A673 (cell line): ENCODE measurements around the gene FLYWCH1. TPM values are rescaled to one million over a fixed set of nuclear protein-coding genes. Genes with fewer than 3 reads are reported as not detected.
A peak's percentile ranks its signal among the peaks of the same experiment; 100 is the strongest.

ENCODE experiments used
- BruUV-seq: library from RNA; stranded (reverse); fragments of 400-500 nt; replicated peaks from 2 replicates; lab custom pipeline; 2021; lab: Mats Ljungman, UMichigan
- CTCF ChIA-PET: fragments of 300-600 bp; sonication (Branson Sonifier 250); formaldehyde crosslinking; loops from one replicate; lab custom pipeline; 2022; ENCODE audit warnings: antibody characterized with exemption; lab: Charles Lee
- POLR2A ChIA-PET: fragments of 300-600 bp; sonication (Branson Sonifier 250); formaldehyde crosslinking; loops from one replicate; lab custom pipeline; 2022; ENCODE audit warnings: antibody characterized with exemption; ENCODE audit not compliant: low non-redundant PET; lab: Charles Lee
- DNase-seq: peaks from one replicate; pipeline ENCODE4 v3.0.0-alpha.2; 2015; ENCODE audit warnings: low spot score
- H3K27ac ChIP-seq: fragments of 200-600 bp; sonication (generic); 2 replicates; pipeline ENCODE4 v1.5.1; 2016; ENCODE audit warnings: mixed run types, low read depth, mild to moderate bottlenecking, mixed read lengths, antibody characterized with exemption, low read length; ENCODE audit not compliant: poor library complexity, severe bottlenecking
- H3K27me3 ChIP-seq: fragments of 200-600 bp; sonication (generic); replicated peaks from 2 replicates; pipeline ENCODE4 v1.6.1; 2017; ENCODE audit warnings: mixed run types, low read depth, mild to moderate bottlenecking, mixed read lengths, antibody characterized with exemption, low read length; ENCODE audit not compliant: insufficient read depth, poor library complexity
- H3K36me3 ChIP-seq: fragments of 200-600 bp; sonication (generic); 2 replicates; pipeline ENCODE4 v1.6.1; 2016; ENCODE audit warnings: mixed run types, mild to moderate bottlenecking, mixed read lengths, antibody characterized with exemption, low read length; ENCODE audit not compliant: insufficient read depth, poor library complexity, severe bottlenecking
- H3K4me1 ChIP-seq: fragments of 200-600 bp; sonication (generic); 2 replicates; pipeline ENCODE4 v1.6.1; 2017; ENCODE audit warnings: mixed run types, mild to moderate bottlenecking, mixed read lengths, antibody characterized with exemption, low read length; ENCODE audit not compliant: insufficient read depth, poor library complexity, severe bottlenecking
- H3K4me3 ChIP-seq: fragments of 200-600 bp; sonication (generic); 2 replicates; pipeline ENCODE4 v1.5.1; 2016; ENCODE audit warnings: low read depth, mixed run types, mild to moderate bottlenecking, mixed read lengths, low read length; ENCODE audit not compliant: poor library complexity, severe bottlenecking
- H3K9me3 ChIP-seq: fragments of 200-600 bp; sonication (generic); 2 replicates; pipeline ENCODE4 v1.6.1; 2016; ENCODE audit warnings: mixed run types, low read depth, mild to moderate bottlenecking, mixed read lengths, antibody characterized with exemption, low read length; ENCODE audit not compliant: poor library complexity, severe bottlenecking
- EZH2 ChIP-seq: fragments of 200-600 bp; sonication (generic); IDR thresholded peaks from 2 replicates; pipeline ENCODE4 v1.6.1; 2017; ENCODE audit warnings: borderline replicate concordance, low read depth, mild to moderate bottlenecking, mixed read lengths, antibody characterized with exemption, low read length; ENCODE audit not compliant: poor library complexity, severe bottlenecking
- intact Hi-C: fragments of 100-400 bp; cut with micrococcal nuclease; formaldehyde crosslinking; loops from one replicate; pipeline ENCODE4 v1.10.0; 2022; ENCODE audit not compliant: unreplicated experiment
- total RNA-seq: library from RNA; stranded (reverse); gene quantifications from 2 replicates; pipeline ENCODE4 v1.2.3, GENCODE V29; 2021
- TF ChIP-seq, protein P1 (sequence below): fragments of 300-800, 200-600 bp; sonication (generic); conservative IDR thresholded peaks from 2 replicates; pipeline ENCODE4 v1.5.1; 2017; ENCODE audit warnings: low read depth, mild to moderate bottlenecking, antibody characterized with exemption, low read length, moderate library complexity, mixed read lengths

FLYWCH1 gene
- total RNA-seq, 1 experiment from 2014 or later: 46.8 TPM

DNA sequence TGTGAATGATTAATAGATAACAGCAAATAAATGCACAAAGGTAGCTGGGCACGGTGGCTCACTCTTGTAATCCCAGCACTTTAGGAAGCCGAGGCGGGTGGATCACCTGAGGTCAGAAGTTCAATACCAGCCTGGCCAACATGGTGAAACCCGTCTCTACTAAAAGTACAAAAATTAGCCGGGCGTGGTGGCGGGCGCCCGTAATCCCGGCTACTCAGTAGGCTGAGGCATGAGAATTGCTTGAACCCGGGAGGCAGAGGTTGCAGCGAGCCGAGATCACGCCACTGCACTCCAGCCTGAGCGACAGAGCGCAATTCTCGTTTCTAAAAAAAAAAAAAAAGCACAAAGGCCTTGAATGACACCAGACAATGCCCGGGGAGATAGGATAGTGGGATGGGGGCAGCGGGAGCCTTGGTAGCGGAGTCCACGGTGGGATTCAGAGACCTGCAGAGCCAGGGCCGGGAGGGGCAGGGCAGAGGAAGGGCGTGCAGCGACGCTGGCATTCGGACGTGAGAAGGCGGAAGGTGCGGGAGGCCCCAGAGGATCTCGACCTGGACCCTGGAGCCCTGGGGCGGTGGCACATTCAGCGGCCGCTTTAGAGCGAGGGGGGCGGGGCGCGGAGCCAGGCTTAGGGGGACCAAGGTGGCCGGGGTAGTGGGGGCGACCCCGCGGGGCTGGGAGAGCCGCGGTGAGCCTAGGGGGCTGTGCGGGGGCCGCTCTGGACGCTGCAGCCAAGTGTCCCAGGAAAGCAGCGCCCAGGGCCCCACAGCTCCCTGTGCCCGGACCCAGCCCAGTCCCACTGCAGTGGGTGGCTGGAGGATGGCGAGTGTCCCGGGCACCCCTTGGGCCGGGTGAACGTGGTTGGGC, 29.7 kb upstream of the FLYWCH1 start:
- peak; percentile 34 for DNase-seq
- POLR2A ChIA-PET: no interaction called here

DNA sequence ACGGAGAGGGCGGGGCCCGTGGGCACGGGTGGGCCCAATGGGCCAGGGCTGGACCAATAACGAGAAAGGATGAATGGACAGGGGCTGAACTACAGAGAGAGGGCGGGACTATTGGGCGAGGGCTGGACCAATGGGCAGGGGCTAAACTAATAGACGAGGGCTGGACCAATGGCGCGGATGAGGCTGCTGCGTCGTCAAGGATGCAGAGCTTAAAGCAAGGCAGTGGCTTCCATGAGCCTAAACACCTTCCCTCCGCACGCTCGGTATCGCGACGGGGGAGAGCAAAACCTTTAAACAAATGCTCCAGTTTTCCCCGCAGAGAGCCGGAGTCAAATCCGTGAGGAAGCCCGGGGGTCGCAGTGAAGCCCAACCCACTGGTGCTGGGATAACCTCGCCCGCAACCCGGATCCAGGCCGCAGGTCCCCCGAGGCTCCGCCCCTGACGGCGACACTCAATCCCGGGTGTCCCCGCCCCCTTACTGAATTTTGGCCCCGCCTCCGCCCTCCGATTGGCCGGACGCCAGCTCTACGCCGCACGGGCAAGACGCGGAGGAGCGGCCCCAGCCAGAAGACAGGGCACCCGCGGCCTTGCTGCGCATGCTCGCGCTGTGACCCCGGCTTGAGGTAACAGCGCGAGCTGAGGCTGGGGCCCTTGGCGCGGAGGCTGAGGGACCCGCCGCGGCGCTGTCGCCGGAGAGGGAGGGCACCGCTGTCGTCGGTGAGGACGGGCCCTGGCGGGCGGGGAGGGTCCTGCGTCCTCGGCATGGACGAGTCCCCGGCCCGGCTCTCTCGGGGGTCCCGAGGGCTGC, 28.9 kb upstream of the FLYWCH1 start, which contains the start of gene FLYWCH2:
FLYWCH2 (plus strand) TSS at position 566 of the 808 bp plus-strand sequence. CDS start 13,235 bp downstream, outside the sequence.
- H3K9me3 ChIP-seq: no peaks in the 10 kb centered on the region
- no peaks in the 10 kb centered on the region for H3K36me3 ChIP-seq
- H3K27ac ChIP-seq: peak within 1 kb of the TSS; percentile 91
- no peak for TF ChIP-seq EZH2
- TF ChIP-seq, protein P1, sequence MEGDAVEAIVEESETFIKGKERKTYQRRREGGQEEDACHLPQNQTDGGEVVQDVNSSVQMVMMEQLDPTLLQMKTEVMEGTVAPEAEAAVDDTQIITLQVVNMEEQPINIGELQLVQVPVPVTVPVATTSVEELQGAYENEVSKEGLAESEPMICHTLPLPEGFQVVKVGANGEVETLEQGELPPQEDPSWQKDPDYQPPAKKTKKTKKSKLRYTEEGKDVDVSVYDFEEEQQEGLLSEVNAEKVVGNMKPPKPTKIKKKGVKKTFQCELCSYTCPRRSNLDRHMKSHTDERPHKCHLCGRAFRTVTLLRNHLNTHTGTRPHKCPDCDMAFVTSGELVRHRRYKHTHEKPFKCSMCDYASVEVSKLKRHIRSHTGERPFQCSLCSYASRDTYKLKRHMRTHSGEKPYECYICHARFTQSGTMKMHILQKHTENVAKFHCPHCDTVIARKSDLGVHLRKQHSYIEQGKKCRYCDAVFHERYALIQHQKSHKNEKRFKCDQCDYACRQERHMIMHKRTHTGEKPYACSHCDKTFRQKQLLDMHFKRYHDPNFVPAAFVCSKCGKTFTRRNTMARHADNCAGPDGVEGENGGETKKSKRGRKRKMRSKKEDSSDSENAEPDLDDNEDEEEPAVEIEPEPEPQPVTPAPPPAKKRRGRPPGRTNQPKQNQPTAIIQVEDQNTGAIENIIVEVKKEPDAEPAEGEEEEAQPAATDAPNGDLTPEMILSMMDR: no peak
- peak; percentile 99 for DNase-seq
- peaks cover 6% of the 10 kb centered on the region for H3K4me1 ChIP-seq
- H3K4me3 ChIP-seq: peak within 1 kb of the TSS; percentile 77
- no TSS peak for BruUV-seq
- ChIA-PET POLR2A (no interaction called here), CTCF (interaction anchor here (0.6 to 1.5 kb wide), 5 partner anchors 14 to 743 kb away, joined by 3 to 7 read pairs (median 3); no protein-coding TSS in a partner anchor)
- H3K27me3 ChIP-seq: no peaks in the 10 kb centered on the region
- intact Hi-C loops: loop anchor here (2.0 kb wide), 1 partner anchor 22 kb away; no protein-coding TSS in a partner anchor

More for the DNA sequence above, 29.7 kb upstream of the FLYWCH1 start:
- intact Hi-C loops: loop anchor here (2.0 kb wide), 1 partner anchor 23 kb away; no protein-coding TSS in a partner anchor
- Histone ChIP-seq H3K9me3 (no peaks in the 10 kb centered on the region), H3K4me3 (peak overlapping the region; percentile 77), H3K36me3 (no peaks in the 10 kb centered on the region), H3K27me3 (no peaks in the 10 kb centered on the region), H3K4me1 (peaks cover 6% of the 10 kb centered on the region), H3K27ac (peak overlapping the region; percentile 91)
- CTCF ChIA-PET: interaction anchor here (0.7 to 1.5 kb wide), 3 partner anchors 21 to 37 kb away, joined by 4 to 7 read pairs (median 5); no protein-coding TSS in a partner anchor
- no TSS peak for BruUV-seq
- no peak for TF ChIP-seq EZH2
- TF ChIP-seq, protein P1: no peak

DNA sequence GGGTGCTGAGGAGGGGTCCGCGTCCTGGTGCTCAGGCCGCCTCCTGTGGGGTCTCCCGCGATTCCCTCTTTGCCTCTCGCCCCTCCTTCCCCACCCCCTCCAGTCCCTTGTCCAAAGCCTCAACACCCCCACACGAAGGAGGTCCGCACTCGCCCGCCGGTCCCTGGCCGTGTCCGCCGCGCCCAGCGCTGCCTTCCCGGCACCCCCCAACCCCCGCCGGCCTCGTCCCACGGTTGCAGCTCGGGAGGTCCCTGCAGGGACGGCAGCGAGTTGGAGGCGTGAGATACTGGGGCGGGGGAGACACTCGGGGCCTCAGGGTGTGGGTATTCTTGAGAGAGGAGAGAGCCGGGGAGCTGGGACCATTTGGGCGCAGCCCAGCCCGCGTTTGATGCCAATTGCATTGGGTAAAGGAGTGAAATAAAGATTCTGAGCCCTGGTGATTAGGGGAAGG, 28.2 kb upstream of the FLYWCH1 start:
- TF ChIP-seq EZH2: no peak
- TF ChIP-seq, protein P1: no peak
- no peaks in the 10 kb centered on the region for H3K9me3 ChIP-seq
- DNase-seq: peak; percentile 21
- H3K36me3 ChIP-seq: no peaks in the 10 kb centered on the region
- peak overlapping the region; percentile 91 for H3K27ac ChIP-seq
- intact Hi-C loops: loop anchor here (2.0 kb wide), 1 partner anchor 21 kb away; no protein-coding TSS in a partner anchor
- ChIA-PET POLR2A (no interaction called here), CTCF (interaction anchor here (0.6 to 1.5 kb wide), 3 partner anchors 19 to 44 kb away, joined by 3 to 7 read pairs (median 4); no protein-coding TSS in a partner anchor)
- peak overlapping the region; percentile 77 for H3K4me3 ChIP-seq
- peaks cover 6% of the 10 kb centered on the region for H3K4me1 ChIP-seq
- no TSS peak for BruUV-seq
- no peaks in the 10 kb centered on the region for H3K27me3 ChIP-seq
